HG02852 (cell line): ENCODE data around the gene CEP89.
"Not testable (repeated sequence)": the region's sequence is repeated elsewhere in the genome, so short reads cannot be mapped to it uniquely, and the experiment has no call there.

Experiments
- ATAC-seq: cut with Tn5 transposase; IDR thresholded peaks from one replicate; pipeline ENCODE4 v1.9.1; 2021; ENCODE audit warnings: mild to moderate bottlenecking, moderate library complexity; ENCODE audit not compliant: unreplicated experiment

Gene CEP89

GRCh38 chr19:32872391-32872790 lies 99.4 kb downstream of the CEP89 start:
- no peak for ATAC-seq

- ATAC-seq = no peak
Observed at GRCh38 chr19:32870981-32871451, 100.7 kb downstream of the CEP89 start.

- ATAC-seq = no peak
Observed at GRCh38 chr19:32869966-32870573, 101.7 kb downstream of the CEP89 start.

GRCh38 chr19:32869369-32869965 lies 102.3 kb downstream of the CEP89 start, which contains the start of gene SLC7A9:
Gene SLC7A9, minus strand, starts transcription at chr19:32869767. Its CDS starts 1,233 bp downstream, at chr19:32868534.
- ATAC-seq = no peak

- ATAC-seq = no peak
Observed at GRCh38 chr19:32868206-32868950, 103.4 kb downstream of the CEP89 start.

GRCh38 chr19:32867436-32867835 lies 104.3 kb downstream of the CEP89 start:
- ATAC-seq = not testable (repeated sequence)

- ATAC-seq = no peak
Observed at GRCh38 chr19:32866564-32867265, 105.0 kb downstream of the CEP89 start.

GRCh38 chr19:32866061-32866460 lies 105.7 kb downstream of the CEP89 start:
- ATAC-seq = no peak

- ATAC-seq = no peak
Observed at GRCh38 chr19:32865326-32865725, 106.4 kb downstream of the CEP89 start.

- no peak for ATAC-seq
Observed at GRCh38 chr19:32864318-32865007, 107.3 kb downstream of the CEP89 start.

GRCh38 chr19:32863841-32864240 lies 107.9 kb downstream of the CEP89 start:
- ATAC-seq = no peak

- no peak for ATAC-seq
Observed at GRCh38 chr19:32863301-32863700, 108.5 kb downstream of the CEP89 start.

- ATAC-seq = no peak
Observed at GRCh38 chr19:32862741-32863140, 109.0 kb downstream of the CEP89 start.

- ATAC-seq = no peak
Observed at GRCh38 chr19:32862173-32862572, 109.6 kb downstream of the CEP89 start.

- ATAC-seq = no peak
Observed at GRCh38 chr19:32861596-32861995, 110.2 kb downstream of the CEP89 start.

- no peak for ATAC-seq
Observed at GRCh38 chr19:32859591-32859990, 112.2 kb downstream of the CEP89 start.

- ATAC-seq = no peak
Observed at GRCh38 chr19:32858559-32858958, 113.2 kb downstream of the CEP89 start.

- no peak for ATAC-seq
Observed at GRCh38 chr19:32858155-32858554, 113.6 kb downstream of the CEP89 start.

GRCh38 chr19:32857584-32857983 lies 114.2 kb downstream of the CEP89 start:
- no peak for ATAC-seq

- not testable (repeated sequence) for ATAC-seq
Observed at GRCh38 chr19:32856818-32857217, 114.9 kb downstream of the CEP89 start.

- ATAC-seq = no peak
Observed at GRCh38 chr19:32852216-32852615, 119.5 kb downstream of the CEP89 start.
